Central memory CD8-positive, alpha-beta T cell (primary cell): Measurements from ENCODE around the gene PSMA5.

Source experiments
- ATAC-seq: fragments of 150-1000 bp; cut with Tn5 transposase; replicated peaks from 2 replicates; pipeline ENCODE4 v1.10.0; 2022; ENCODE audit warnings: mild to moderate bottlenecking, moderate FRiP score, moderate number of reproducible peaks; ENCODE audit not compliant: poor library complexity, severe bottlenecking; ENCODE audit errors: extremely low read depth
- DNase-seq, 2 donors: peaks; one replicate each; pipeline ENCODE4 v3.0.0; 2021; ENCODE audit warnings: low spot score in 2 of 2
- H3K27ac Mint-ChIP-seq: one replicate; pipeline ENCODE4 v1.8.0; 2022; ENCODE audit warnings: low read depth, mild to moderate bottlenecking, moderate library complexity, mixed read lengths
- H3K27me3 Mint-ChIP-seq: one replicate; pipeline ENCODE4 v1.8.0; 2022; ENCODE audit warnings: mixed read lengths
- H3K36me3 Mint-ChIP-seq: one replicate; pipeline ENCODE4 v1.8.0; 2022; ENCODE audit warnings: mild to moderate bottlenecking, moderate library complexity, mixed read lengths; ENCODE audit not compliant: insufficient read depth
- H3K4me1 Mint-ChIP-seq: one replicate; pipeline ENCODE4 v1.8.0; 2022; ENCODE audit warnings: mixed read lengths
- H3K4me3 Mint-ChIP-seq: one replicate; pipeline ENCODE4 v1.8.0; 2022; ENCODE audit warnings: mild to moderate bottlenecking, moderate library complexity, mixed read lengths
- H3K9me3 Mint-ChIP-seq: one replicate; pipeline ENCODE4 v1.8.0; 2022; ENCODE audit warnings: mixed read lengths

PSMA5 gene

DNA sequence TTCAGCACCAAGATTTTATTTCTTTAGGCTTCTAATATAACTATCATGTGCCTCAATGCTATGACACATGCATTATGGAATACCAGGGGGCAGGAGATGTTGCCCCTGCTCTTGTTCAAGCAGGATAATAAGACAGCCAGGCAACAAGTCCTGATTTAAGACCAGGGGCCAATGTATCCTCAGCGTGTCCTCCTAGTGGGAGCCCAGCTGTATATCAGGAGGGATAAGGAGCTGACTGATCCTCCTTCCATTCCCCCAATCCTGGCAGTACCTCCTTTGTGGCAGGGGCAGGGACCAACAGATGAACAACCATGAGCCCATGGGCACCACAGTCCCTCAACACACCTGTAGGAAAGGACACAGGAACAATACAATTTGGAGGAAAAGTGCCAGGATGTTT is 57.8 kb downstream of the PSMA5 start:
- Mint-ChIP-seq H3K27me3 (peaks cover 38% of the 10 kb centered on the region), H3K27ac (no peak overlapping the region)

DNA sequence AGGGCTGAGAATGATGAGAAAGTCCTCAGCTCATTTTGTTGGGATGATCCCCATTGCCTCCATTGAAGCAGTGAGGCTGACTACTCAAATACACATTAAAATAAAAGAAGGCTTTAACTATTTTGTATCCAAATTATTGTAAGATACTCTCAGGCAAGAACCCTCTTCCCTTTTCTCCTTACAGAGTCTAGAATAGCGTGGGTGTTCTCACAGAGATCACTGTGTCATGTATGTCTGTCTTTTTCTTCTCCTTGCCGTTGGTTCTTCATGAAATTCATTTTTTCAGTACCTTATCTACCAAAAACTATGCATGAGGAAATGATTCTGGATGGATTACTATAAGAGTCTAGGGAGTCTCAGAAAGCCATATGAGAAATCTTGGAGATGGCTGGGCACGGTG is 58.6 kb downstream of the PSMA5 start:
- no peak overlapping the region for H3K4me3 Mint-ChIP-seq
- no peaks in the 10 kb centered on the region for H3K9me3 Mint-ChIP-seq
- no peaks in the 10 kb centered on the region for H3K4me1 Mint-ChIP-seq
- no peaks in the 10 kb centered on the region for H3K36me3 Mint-ChIP-seq
- peaks cover 30% of the 10 kb centered on the region for H3K27me3 Mint-ChIP-seq
- H3K27ac Mint-ChIP-seq: no peak overlapping the region
- DNase-seq (no peak), ATAC-seq (no peak)

More for the DNA sequence above, 57.8 kb downstream of the PSMA5 start:
- Mint-ChIP-seq H3K4me1 (no peaks in the 10 kb centered on the region), H3K36me3 (no peaks in the 10 kb centered on the region), H3K4me3 (no peak overlapping the region), H3K9me3 (no peaks in the 10 kb centered on the region)
- no peak for DNase-seq
- no peak for ATAC-seq

DNA sequence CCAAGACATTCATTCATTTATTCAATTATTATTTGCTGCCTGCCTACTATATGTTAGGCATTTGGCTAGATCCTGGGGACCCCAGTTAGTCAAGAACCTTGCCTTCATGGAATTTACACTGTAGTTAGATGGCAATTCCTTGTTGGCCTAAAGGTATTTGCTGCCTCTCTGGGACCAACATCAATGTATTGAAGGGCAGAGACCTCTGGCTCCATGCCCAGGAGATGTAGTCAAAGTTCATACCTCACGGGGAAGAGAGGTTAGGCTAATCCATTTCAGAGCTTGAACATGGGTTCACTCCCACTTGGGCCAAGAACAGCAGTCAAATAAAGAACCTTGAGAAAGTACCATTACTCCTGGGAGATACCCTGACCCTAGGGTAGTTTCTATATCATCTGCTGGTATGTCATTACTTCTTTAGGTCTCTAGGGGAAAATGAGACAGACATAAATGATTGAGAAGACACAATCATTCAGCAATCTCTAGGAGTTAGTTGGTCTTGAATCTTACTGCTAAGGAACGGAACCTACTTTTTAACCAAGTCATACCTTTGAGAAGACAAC is 60.5 kb downstream of the PSMA5 start:
- Mint-ChIP-seq H3K27me3 (peaks cover 30% of the 10 kb centered on the region), H3K36me3 (no peaks in the 10 kb centered on the region), H3K4me3 (no peak overlapping the region), H3K9me3 (no peaks in the 10 kb centered on the region), H3K27ac (no peak overlapping the region), H3K4me1 (no peaks in the 10 kb centered on the region)
- DNase-seq: no peak
- ATAC-seq: no peak

DNA sequence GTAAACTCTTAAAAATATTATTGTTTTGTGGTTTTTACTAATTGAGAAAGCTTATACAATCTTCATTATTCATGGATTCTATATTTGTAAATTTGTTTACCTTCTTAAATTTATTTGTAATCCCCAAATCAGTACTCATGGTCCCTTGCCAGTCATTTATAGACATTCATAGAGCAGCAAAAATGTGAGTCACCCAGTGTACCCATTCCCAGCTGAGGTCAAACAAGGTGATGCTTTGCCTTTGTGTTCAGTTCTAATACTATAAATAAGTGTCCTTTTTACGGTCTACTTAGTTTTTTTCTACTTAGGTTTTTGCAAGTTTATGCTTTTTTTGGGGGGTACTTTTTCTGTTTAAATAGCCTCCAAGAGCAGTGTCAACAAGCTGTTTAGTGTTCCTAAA is 64.6 kb downstream of the PSMA5 start:
- DNase-seq: no peak
- Mint-ChIP-seq H3K27me3 (peaks cover 6% of the 10 kb centered on the region), H3K27ac (no peak overlapping the region), H3K4me1 (no peaks in the 10 kb centered on the region), H3K9me3 (no peaks in the 10 kb centered on the region), H3K36me3 (no peaks in the 10 kb centered on the region), H3K4me3 (no peak overlapping the region)
- ATAC-seq: no peak

DNA sequence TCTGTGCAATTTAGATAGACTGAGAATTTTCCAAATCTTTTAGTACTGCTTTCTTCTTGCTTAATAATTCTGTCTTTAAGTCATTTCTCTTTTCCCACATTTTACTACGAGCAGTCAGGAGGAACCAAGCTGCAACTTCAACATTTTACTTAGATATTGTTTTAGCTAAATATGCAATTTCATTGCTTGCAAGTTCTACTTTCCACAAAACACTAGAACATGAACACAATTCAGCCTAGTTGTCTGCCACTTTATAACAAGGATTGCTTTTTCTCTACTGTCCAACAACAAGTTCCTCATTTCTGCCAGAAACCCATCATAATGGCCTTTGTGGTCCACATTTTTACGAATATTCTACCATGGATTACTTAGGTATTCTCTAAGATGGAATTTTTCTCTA is 65.2 kb downstream of the PSMA5 start:
- H3K9me3 Mint-ChIP-seq: no peaks in the 10 kb centered on the region
- ATAC-seq: no peak

DNA sequence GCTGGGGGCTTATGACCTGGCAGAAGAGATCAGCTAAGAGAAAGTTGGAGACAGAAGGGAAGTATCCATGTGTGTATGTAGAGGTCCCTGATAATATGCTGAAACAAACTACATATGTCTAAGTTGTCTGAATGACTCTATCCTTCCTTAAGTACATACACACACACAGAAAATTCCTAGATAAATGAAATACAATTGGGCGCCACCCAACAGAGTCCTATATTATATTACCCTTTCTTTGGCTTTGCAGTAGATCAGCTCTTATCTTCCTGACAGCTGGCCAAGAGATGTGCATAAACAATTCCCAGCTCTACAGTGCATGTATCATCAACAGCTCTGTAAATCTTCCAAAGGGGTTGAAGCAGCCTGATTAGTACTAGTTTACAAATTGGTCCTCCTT is 68.6 kb downstream of the PSMA5 start:
- Mint-ChIP-seq H3K4me3 (no peak overlapping the region), H3K27ac (no peak overlapping the region), H3K36me3 (no peaks in the 10 kb centered on the region), H3K27me3 (peaks cover 8% of the 10 kb centered on the region), H3K9me3 (no peaks in the 10 kb centered on the region), H3K4me1 (no peaks in the 10 kb centered on the region)
- ATAC-seq (no peak), DNase-seq (no peak)

More for the DNA sequence above, 65.2 kb downstream of the PSMA5 start:
- Mint-ChIP-seq H3K36me3 (no peaks in the 10 kb centered on the region), H3K4me3 (no peak overlapping the region), H3K27me3 (no peaks in the 10 kb centered on the region), H3K4me1 (no peaks in the 10 kb centered on the region), H3K27ac (no peak overlapping the region)
- DNase-seq: no peak

DNA sequence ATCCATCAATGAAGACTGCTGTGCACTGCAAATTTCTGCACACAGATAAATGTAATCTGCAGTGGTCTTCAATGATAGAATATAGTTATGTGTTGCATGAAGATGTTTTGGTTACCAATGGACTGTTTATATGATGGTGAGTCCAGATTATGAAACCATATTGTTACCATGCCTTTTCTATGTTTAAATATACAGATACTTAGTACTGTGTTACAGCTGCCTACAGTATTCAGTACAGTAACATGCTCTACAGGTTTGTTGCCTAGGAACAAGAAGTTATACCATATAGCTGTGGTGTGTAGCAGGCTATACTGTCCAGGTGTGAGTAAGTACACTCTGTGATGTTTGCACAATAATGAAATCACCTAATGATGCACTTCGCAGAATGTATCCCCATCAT is 69.3 kb downstream of the PSMA5 start:
- Mint-ChIP-seq H3K36me3 (no peaks in the 10 kb centered on the region), H3K27ac (no peak overlapping the region), H3K4me3 (no peak overlapping the region), H3K9me3 (no peaks in the 10 kb centered on the region), H3K27me3 (peaks cover 8% of the 10 kb centered on the region), H3K4me1 (no peaks in the 10 kb centered on the region)
- DNase-seq: no peak
- no peak for ATAC-seq

DNA sequence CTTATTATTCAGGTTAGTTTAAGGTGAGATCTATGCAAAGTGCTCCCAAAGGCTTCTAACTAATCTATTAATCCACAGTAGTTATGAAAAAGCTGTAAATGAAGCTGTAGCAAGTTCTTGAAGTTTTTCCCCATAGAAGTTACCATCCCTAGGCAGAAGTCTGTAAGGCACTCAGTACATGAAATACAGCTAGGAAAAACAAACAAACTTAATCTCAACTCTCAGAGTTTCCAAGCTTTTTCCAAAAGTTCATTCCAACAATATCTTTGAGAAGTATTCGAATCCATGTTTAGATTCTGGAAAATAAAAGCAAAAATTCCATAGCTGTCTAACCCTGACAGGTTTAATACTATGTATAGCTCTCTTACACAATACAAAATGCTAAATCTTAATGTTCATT is 69.7 kb downstream of the PSMA5 start:
- no peaks in the 10 kb centered on the region for H3K9me3 Mint-ChIP-seq
- no peak overlapping the region for H3K27ac Mint-ChIP-seq
- DNase-seq (no peak), ATAC-seq (no peak)
- H3K27me3 Mint-ChIP-seq: peaks cover 8% of the 10 kb centered on the region
- no peaks in the 10 kb centered on the region for H3K36me3 Mint-ChIP-seq
- no peak overlapping the region for H3K4me3 Mint-ChIP-seq
- H3K4me1 Mint-ChIP-seq: no peaks in the 10 kb centered on the region

DNA sequence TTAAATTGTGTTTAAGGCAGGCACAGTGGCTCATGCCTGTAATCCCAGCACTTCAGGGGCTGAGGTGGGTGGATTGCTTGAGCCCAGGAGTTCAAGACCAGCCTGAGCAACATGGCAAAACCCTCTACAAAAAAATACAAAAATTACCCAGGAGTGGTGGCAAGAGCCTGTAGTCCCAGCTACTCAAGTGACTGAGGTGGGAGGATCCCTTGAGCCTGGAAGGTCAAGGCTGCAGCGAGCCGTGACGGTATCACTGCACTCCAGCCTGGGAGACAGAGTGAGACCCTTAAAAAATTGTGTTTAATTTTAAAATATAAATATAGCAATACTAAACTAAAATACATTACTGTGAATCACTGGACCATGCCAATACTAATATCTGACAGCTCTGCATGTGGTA is 71.3 kb downstream of the PSMA5 start:
- Mint-ChIP-seq H3K36me3 (no peaks in the 10 kb centered on the region), H3K4me1 (no peaks in the 10 kb centered on the region), H3K27me3 (peaks cover 8% of the 10 kb centered on the region), H3K9me3 (no peaks in the 10 kb centered on the region), H3K27ac (no peak overlapping the region), H3K4me3 (no peak overlapping the region)
- DNase-seq: no peak
- ATAC-seq: no peak

DNA sequence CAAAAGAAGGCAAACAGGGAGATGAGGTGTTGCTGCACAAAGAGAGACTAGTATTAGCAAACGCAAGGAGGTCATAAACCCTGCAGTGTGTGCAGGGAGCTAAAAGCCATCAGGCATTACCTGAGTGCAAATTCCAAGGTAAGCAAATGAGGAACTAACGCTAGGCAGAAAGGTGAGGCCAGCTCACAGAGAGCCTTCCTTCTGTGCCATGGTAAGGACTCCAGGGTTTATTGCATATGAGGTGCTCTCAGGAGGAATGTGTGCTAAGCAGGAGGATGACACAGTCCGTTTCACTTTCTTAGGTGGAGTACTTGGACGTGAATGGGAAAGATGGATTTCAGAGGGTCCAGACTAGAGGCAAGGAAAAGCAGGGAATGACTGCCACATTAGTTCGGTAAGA is 74.8 kb downstream of the PSMA5 start:
- DNase-seq (no peak), ATAC-seq (no peak)
- Mint-ChIP-seq H3K4me1 (no peaks in the 10 kb centered on the region), H3K9me3 (no peaks in the 10 kb centered on the region), H3K36me3 (no peaks in the 10 kb centered on the region), H3K4me3 (no peak overlapping the region), H3K27me3 (peaks cover 8% of the 10 kb centered on the region), H3K27ac (no peak overlapping the region)

DNA sequence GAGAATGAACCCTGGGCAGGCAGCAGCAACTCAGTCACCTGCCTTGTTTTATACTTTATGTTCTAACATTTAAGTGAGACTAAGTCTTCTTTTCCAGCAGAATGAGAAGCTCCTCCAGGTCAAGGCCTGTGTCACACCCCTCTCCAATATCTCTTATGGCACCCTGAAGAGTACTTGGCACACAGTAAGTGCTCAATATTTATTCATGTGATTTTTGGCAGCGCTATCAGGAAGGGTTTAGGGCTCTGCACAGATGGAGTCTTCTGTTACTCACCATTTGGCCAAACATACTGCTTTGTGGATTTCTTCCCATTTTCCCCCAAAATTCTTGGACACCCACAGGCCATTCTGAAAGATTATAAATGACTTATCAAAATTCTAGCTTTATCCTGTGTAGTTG is 75.6 kb downstream of the PSMA5 start:
- H3K27me3 Mint-ChIP-seq: peaks cover 8% of the 10 kb centered on the region
- ATAC-seq: no peak
- no peaks in the 10 kb centered on the region for H3K9me3 Mint-ChIP-seq
- no peaks in the 10 kb centered on the region for H3K4me1 Mint-ChIP-seq
- no peak overlapping the region for H3K4me3 Mint-ChIP-seq
- no peak for DNase-seq
- H3K36me3 Mint-ChIP-seq: no peaks in the 10 kb centered on the region
- no peak overlapping the region for H3K27ac Mint-ChIP-seq

DNA sequence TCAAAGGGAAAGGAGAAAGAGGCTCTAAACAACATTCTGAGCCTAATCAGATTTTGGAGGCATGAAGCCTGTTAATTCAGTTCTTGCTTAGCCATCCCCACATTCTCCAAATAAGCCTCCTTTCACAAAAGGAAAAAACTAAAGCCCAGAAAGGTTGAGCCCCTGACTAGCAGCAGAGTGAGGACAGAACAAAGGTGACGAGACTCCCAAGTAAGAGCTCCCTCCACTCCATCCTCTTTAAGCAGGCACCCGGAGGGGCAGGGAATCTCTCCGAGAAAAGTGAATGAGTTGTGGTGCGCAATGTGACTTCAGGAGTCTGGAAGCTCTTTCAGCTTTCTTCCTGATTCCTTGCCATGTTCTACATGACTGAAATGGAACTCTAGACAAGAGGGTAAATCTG is 76.1 kb downstream of the PSMA5 start:
- H3K4me3 Mint-ChIP-seq: no peak overlapping the region
- no peak overlapping the region for H3K27ac Mint-ChIP-seq
- no peaks in the 10 kb centered on the region for H3K36me3 Mint-ChIP-seq
- peaks cover 8% of the 10 kb centered on the region for H3K27me3 Mint-ChIP-seq
- ATAC-seq (no peak), DNase-seq (no peak)
- no peaks in the 10 kb centered on the region for H3K4me1 Mint-ChIP-seq
- H3K9me3 Mint-ChIP-seq: no peaks in the 10 kb centered on the region
